Memory B cell (primary cell): ENCODE results near the gene NDUFC2.
"Not testable (repeated sequence)": the region's sequence is repeated elsewhere in the genome, so short reads cannot be mapped to it uniquely, and the experiment has no call there.

Experiments
- ATAC-seq: fragments of 150-1000 bp; cut with Tn5 transposase; 2 replicates; pipeline ENCODE4 v1.10.0; 2021; ENCODE audit warnings: low read depth, mild to moderate bottlenecking, moderate library complexity
- DNase-seq, 2 donors: peaks; one replicate each; pipeline ENCODE4 v3.0.0; 2022; ENCODE audit warnings: low spot score in 2 of 2
- H3K27ac Mint-ChIP-seq: one replicate; pipeline ENCODE4 v1.8.0; 2022; ENCODE audit warnings: mild to moderate bottlenecking, moderate library complexity, mixed read lengths
- H3K27me3 Mint-ChIP-seq: one replicate; pipeline ENCODE4 v1.8.0; 2022; ENCODE audit warnings: mixed read lengths
- H3K36me3 Mint-ChIP-seq: one replicate; pipeline ENCODE4 v1.8.0; 2022; ENCODE audit warnings: mild to moderate bottlenecking, mixed read lengths
- H3K4me1 Mint-ChIP-seq: one replicate; pipeline ENCODE4 v1.8.0; 2022; ENCODE audit warnings: mixed read lengths
- H3K4me3 Mint-ChIP-seq: one replicate; pipeline ENCODE4 v1.8.0; 2022; ENCODE audit warnings: mild to moderate bottlenecking, moderate library complexity, mixed read lengths
- H3K9me3 Mint-ChIP-seq: one replicate; pipeline ENCODE4 v1.8.0; 2022; ENCODE audit warnings: mixed read lengths

NDUFC2 gene

DNA sequence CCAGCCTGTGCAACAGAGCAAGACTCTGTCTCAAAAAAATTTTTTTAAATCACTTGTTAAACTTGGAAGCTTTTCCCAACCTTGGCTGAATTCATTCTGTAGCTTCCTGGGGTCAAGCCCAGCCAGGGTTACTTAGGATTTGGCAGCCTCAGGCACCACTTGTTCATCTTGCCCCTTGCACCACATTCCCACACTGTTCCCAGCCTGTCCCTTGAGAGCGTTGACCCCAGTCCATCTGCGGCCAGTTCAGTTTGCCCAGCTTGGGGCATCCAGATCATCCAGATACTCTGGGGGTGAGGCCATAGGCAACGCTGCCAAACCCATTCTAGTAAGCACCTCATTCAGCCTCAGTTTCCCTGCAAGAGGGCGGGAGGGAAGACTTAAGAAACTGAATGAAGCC is 24.7 kb downstream of the NDUFC2 start:
- Mint-ChIP-seq H3K36me3 (no peaks in the 10 kb centered on the region), H3K27ac (no peak overlapping the region), H3K4me1 (no peaks in the 10 kb centered on the region), H3K4me3 (no peak overlapping the region), H3K27me3 (no peaks in the 10 kb centered on the region), H3K9me3 (no peaks in the 10 kb centered on the region)
- DNase-seq (no peak), ATAC-seq (no peak)

- no peak overlapping the region for H3K4me3 Mint-ChIP-seq
- ATAC-seq (no peak), DNase-seq (no peak)
- H3K27me3 Mint-ChIP-seq: no peaks in the 10 kb centered on the region
- H3K4me1 Mint-ChIP-seq: peaks cover 3% of the 10 kb centered on the region
- no peaks in the 10 kb centered on the region for H3K9me3 Mint-ChIP-seq
- H3K27ac Mint-ChIP-seq: no peak overlapping the region
- no peaks in the 10 kb centered on the region for H3K36me3 Mint-ChIP-seq
Measured at GRCh38 chr11:78050964-78051831, 28.5 kb downstream of the NDUFC2 start.

DNA sequence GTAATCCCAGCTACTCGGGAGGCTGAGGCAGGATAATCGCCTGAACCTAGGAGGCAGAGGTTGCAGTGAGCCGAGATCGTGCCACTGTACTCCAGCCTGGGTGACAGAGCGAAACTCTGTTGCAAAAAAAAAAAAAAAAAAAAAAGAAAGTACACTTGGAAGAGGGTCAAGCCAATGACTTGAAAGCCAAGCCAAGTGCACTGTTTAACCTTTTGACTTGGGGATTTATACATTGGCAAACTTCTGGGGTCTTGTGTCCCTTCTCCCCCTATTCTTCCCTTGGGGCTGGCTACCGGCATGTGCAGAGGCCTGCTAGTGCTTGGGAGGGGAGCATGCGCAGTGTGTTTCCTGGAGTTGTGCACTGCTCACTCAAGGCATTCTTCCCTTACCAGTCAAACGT is 30.3 kb downstream of the NDUFC2 start:
- Mint-ChIP-seq H3K4me3 (no peak overlapping the region), H3K36me3 (no peaks in the 10 kb centered on the region), H3K27me3 (no peaks in the 10 kb centered on the region), H3K27ac (no peak overlapping the region), H3K4me1 (peaks cover 8% of the 10 kb centered on the region), H3K9me3 (no peaks in the 10 kb centered on the region)
- no peak for ATAC-seq
- DNase-seq: no peak

GRCh38 chr11:78048561-78048960 is 31.1 kb downstream of the NDUFC2 start:
- Mint-ChIP-seq H3K36me3 (no peaks in the 10 kb centered on the region), H3K27ac (no peak overlapping the region), H3K27me3 (no peaks in the 10 kb centered on the region), H3K9me3 (no peaks in the 10 kb centered on the region), H3K4me3 (no peak overlapping the region), H3K4me1 (peaks cover 8% of the 10 kb centered on the region)
- no peak for DNase-seq
- no peak for ATAC-seq

- ATAC-seq (peak; percentile 9), DNase-seq (no peak)
- no peaks in the 10 kb centered on the region for H3K9me3 Mint-ChIP-seq
- no peak overlapping the region for H3K4me3 Mint-ChIP-seq
- H3K36me3 Mint-ChIP-seq: peaks cover 2% of the 10 kb centered on the region
- H3K27ac Mint-ChIP-seq: no peak overlapping the region
- peaks cover 8% of the 10 kb centered on the region for H3K4me1 Mint-ChIP-seq
- peaks cover 5% of the 10 kb centered on the region for H3K27me3 Mint-ChIP-seq
Measured at GRCh38 chr11:78046486-78046854, 33.2 kb downstream of the NDUFC2 start.

DNA sequence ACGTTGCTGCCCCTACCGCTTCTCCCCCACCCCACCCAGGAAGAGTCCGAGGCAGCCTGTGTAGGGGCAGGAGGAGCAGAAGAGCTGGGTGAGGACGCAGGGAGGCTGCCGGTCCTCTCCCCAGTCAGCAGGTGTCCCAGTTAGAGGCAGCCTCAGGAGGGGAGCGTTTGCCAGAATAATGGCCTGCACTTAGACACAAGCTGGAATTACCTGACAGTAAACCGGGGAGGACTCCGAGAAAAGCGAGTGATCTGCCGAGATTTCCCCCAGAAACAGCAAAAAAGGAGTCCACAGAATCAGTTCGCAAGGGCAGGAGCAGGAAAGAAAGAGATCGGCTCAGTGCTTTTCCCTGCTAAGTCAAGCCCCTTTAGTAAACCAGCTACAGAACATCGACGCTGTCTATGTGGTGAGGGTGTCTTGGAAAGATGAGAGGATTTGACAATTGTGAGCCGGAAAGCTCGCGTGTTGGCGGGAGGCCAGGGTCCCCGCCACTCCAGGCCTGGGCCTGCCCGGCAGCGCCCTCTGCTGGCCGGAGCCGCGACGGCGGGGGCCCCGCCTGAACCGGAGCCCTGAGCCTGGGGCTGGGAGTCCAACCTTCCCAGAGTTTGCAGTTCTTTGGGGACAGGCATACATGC is 33.7 kb downstream of the NDUFC2 start:
- Mint-ChIP-seq H3K36me3 (peaks cover 2% of the 10 kb centered on the region), H3K4me3 (peak overlapping the region; percentile 77), H3K4me1 (peaks cover 8% of the 10 kb centered on the region), H3K27ac (no peak overlapping the region), H3K27me3 (peaks cover 5% of the 10 kb centered on the region), H3K9me3 (no peaks in the 10 kb centered on the region)
- DNase-seq (peak; percentile 79 to 90), ATAC-seq (peak; percentile 98)

GRCh38 chr11:78044706-78045105 is 35.0 kb downstream of the NDUFC2 start:
- no peak overlapping the region for H3K27ac Mint-ChIP-seq
- no peak overlapping the region for H3K4me3 Mint-ChIP-seq
- H3K9me3 Mint-ChIP-seq: no peaks in the 10 kb centered on the region

DNA sequence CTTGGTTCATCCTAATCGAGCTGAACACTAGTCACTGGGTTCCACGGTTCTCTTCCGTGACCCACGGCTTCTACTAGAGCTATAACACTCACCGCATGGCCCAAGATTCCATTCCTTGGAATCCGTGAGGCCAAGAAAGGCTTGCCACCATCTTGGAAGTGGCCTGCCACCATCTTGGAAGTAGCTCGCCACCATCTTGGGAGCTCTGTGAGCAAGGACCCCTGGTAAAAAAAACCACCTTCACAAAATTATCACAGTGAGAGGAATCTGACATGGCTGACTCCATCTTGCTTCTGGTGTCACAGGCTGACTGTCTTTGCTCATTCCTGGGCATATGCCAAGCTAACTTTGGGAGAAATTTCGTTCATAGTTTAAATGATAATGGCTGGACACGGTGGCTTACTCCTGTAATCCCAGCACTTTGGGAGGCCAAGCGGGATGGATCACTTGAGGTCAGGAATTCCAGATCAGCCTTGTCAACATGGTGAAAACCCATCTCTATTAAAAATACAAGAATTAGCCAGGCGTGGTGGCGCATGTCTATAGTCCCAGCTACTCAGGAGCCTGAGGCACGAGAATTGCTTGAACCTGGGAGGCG is 37.7 kb downstream of the NDUFC2 start:
- DNase-seq: no peak
- peaks cover 5% of the 10 kb centered on the region for H3K27me3 Mint-ChIP-seq
- peaks cover 15% of the 10 kb centered on the region for H3K4me1 Mint-ChIP-seq
- peaks cover 2% of the 10 kb centered on the region for H3K36me3 Mint-ChIP-seq
- ATAC-seq: no peak
- no peaks in the 10 kb centered on the region for H3K9me3 Mint-ChIP-seq
- H3K4me3 Mint-ChIP-seq: no peak overlapping the region
- H3K27ac Mint-ChIP-seq: no peak overlapping the region

More at GRCh38 chr11:78044706-78045105, 35.0 kb downstream of the NDUFC2 start:
- Mint-ChIP-seq H3K27me3 (peaks cover 5% of the 10 kb centered on the region), H3K36me3 (peaks cover 2% of the 10 kb centered on the region), H3K4me1 (peaks cover 14% of the 10 kb centered on the region)
- DNase-seq: no peak
- ATAC-seq: no peak

GRCh38 chr11:78041380-78041719 is 38.3 kb downstream of the NDUFC2 start:
- H3K27ac Mint-ChIP-seq, H3K9me3 Mint-ChIP-seq, ATAC-seq, H3K36me3 Mint-ChIP-seq, DNase-seq, H3K27me3 Mint-ChIP-seq, H3K4me3 Mint-ChIP-seq: not testable (repeated sequence)
- H3K4me1 Mint-ChIP-seq: peaks cover 13% of the 10 kb centered on the region

DNA sequence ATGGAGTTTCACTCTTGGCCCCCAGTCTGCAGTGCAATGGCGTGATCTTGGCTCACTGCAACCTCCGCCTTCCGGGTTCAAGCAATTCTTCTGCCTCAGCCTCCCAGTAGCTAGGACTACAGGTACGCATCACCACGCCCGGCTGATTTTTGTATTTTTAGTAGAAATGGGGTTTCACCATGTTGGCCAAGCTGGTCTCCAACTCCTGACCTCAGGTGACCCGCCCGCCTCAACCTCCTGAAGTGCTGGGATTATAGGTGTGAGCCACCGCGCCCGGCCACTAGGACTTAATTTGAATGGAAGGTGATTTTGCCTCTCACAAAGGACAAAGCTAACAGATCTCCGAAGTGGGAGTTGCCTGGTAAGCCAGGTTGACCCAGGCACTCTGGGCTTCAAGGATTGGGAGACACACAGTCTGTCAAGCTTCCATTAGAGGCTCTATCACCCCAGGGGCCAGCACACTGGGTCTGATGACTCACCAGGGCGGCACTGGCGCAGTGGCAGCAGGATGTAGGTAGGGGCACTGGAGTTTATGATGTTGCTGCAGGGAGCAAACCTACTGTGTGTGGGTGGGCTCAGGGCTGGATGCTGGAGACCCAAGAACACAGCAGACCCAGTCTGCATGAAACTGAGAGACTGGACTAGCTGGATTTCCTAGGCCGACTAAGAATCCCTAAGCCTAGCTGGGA is 38.8 kb downstream of the NDUFC2 start:
- no peak for ATAC-seq
- Mint-ChIP-seq H3K27ac (no peak overlapping the region), H3K27me3 (peaks cover 5% of the 10 kb centered on the region), H3K4me3 (no peak overlapping the region), H3K9me3 (no peaks in the 10 kb centered on the region), H3K4me1 (peaks cover 9% of the 10 kb centered on the region), H3K36me3 (peaks cover 2% of the 10 kb centered on the region)
- DNase-seq: no peak

GRCh38 chr11:78039919-78040671 is 39.6 kb downstream of the NDUFC2 start:
- Mint-ChIP-seq H3K27me3 (peaks cover 5% of the 10 kb centered on the region), H3K4me3 (peak overlapping the region; percentile 1), H3K4me1 (peaks cover 7% of the 10 kb centered on the region), H3K9me3 (no peaks in the 10 kb centered on the region), H3K27ac (peak overlapping the region; percentile 11), H3K36me3 (peaks cover 2% of the 10 kb centered on the region)
- ATAC-seq: no peak
- DNase-seq: no peak

- H3K4me3 Mint-ChIP-seq: no peak overlapping the region
- H3K27ac Mint-ChIP-seq: peak overlapping the region; percentile 11
- H3K27me3 Mint-ChIP-seq: peaks cover 6% of the 10 kb centered on the region
- H3K9me3 Mint-ChIP-seq: no peaks in the 10 kb centered on the region
- peaks cover 8% of the 10 kb centered on the region for H3K4me1 Mint-ChIP-seq
- ATAC-seq (no peak), DNase-seq (no peak)
- H3K36me3 Mint-ChIP-seq: peaks cover 2% of the 10 kb centered on the region
Measured at GRCh38 chr11:78039391-78039918, 40.2 kb downstream of the NDUFC2 start.

- peaks cover 12% of the 10 kb centered on the region for H3K4me1 Mint-ChIP-seq
- ATAC-seq: no peak
- H3K27me3 Mint-ChIP-seq: peaks cover 8% of the 10 kb centered on the region
- no peak for DNase-seq
- no peak overlapping the region for H3K4me3 Mint-ChIP-seq
- H3K36me3 Mint-ChIP-seq: peaks cover 2% of the 10 kb centered on the region
- H3K27ac Mint-ChIP-seq: no peak overlapping the region
- no peaks in the 10 kb centered on the region for H3K9me3 Mint-ChIP-seq
Measured at GRCh38 chr11:78038697-78039313, 40.9 kb downstream of the NDUFC2 start.
